Activated effector memory CD4-positive, alpha-beta T cell treated with anti-CD3 and anti-CD28 coated beads, Interleukin-2, amount 50 U/mL, for 16 hours (primary cell): Measurements from ENCODE around the gene CLN6.
"Not testable (repeated sequence)": the region's sequence is repeated elsewhere in the genome, so short reads cannot be mapped to it uniquely, and the experiment has no call there.

Experiments used
- DNase-seq: peaks from one replicate; pipeline ENCODE4 v3.0.0-alpha.2; 2020

Gene CLN6

DNA sequence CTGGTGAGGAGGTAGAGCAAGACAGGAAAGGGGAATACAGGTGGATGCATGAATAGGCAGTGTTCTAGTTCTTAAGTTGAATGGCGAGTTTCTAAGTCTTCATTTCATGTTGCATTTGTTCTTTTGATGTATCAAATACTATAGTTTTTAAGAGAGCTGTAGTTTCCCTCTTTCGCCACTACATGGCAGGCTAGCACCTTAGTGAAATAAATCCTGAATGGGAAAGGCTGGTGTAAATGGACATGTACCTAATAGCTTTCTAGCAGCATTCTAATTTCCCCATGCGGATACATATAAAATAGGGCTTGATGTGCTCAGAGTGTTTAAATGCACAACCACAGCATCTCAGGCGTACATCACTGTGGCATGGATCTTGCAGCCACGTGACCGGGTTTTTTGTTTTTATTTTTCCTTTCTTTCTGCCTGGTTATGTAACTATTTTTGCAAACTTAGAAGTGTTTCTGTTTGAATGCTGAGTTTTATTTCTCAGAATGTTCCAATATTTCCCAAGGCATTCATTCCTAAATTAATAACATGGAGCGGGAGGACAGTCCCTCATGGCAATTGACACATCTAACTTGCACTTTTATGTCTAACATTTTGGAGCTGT is 23.5 kb upstream of the CLN6 start:
- no peak for DNase-seq

DNA sequence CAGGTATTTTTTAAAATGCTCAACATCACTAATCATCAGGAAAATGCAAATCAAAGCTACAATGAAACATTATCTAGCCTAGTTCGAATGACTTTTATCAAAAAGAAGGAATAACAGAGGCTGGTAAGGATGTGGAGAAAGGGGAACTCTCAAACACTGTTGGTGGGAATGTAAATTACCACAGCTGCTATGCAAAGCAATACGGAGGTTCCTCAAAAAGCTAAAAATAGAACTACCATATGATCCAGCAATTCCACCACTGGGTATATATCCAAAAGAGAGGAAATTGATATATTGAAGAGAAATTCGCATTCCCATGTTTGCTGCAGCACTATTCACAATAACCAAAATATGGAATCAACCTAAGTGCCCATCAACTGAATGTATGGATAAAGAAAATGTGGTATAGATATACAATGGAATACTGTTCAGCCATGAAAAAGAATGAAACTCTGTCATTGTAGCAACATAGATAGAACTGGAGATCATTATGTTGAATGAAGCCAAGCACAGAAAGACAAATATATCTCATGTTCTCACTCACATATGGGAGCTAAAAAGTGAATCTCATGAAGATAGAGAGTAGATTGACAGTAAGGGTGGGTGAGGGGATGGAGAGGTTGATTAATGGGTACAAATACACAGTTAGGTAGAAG is 19.7 kb upstream of the CLN6 start:
- no peak for DNase-seq

DNA sequence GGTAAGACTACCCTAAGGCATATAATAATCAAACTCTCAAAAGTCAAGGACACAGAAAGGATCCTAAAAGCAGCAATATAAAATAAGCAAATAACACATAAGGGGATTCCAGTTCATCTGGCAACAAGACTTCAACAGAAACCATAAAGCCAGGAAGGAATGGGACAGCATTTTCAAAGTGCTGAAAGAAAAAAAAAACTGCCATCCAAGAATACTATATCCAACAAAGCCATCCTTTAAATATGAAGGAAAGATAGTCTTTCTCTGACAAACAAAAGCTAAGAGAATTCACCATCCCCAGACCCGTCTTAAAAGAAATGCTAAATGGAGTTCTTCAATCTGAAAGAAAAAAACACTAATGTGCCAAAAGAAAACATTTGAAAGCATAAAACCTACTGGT is 14.7 kb upstream of the CLN6 start:
- no peak for DNase-seq

DNA sequence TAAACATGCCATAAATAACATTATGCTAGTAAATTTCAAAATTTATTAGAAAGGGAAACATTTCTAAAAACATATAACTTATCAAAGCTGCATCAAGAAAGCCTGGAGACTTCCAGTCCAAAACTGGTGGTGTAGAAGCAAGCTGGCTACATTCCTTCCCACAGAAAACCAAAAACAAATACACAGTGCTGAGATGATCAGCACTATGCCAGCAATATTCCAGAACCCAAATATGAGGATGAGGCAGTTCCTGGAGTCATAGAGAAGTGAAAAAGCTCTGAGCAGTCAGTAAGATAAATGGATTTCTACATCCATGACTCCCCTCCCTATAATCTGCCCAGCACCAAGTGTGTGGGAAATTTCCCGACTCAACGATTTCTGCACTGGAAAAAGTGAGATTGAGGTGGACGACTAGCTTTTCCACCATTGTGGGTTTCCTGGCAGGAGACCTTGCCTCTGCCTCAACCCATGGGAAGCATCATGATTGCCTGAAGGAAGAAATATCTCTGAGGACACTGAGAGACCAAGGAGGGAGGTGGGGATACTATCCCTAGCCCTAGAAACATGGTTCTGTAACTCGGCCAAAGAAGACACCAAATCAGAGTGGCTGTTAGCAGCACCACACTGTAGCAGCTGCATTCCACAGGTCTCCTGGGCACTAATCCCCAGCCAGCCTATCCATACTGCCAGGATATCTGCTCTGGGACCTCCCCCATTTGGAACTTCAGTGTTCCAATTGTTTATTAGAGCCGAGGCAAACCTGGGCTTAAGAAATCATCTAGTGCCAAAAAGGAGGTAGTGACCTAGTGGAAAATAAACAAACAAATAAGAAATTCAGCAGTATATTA is 11.8 kb upstream of the CLN6 start:
- DNase-seq: no peak

DNA sequence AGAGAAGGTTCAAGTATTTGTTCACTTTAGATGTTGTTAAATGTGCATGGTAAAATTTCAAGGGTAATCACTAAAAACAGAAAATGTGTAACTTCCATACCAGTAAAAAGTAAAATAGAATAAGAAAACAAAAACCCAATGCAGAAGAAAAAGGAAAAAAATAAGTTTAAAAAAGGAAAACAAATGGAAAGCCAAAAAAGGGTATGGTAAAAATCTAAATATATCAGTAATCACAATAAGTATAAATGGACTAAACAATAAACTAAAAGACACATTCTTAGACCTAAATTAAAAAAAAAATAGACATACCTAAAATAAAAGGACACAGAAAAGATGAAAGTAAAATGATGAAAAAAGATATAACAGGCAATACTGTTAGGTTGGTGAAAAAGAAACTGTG is 9.5 kb upstream of the CLN6 start:
- DNase-seq: no peak

DNA sequence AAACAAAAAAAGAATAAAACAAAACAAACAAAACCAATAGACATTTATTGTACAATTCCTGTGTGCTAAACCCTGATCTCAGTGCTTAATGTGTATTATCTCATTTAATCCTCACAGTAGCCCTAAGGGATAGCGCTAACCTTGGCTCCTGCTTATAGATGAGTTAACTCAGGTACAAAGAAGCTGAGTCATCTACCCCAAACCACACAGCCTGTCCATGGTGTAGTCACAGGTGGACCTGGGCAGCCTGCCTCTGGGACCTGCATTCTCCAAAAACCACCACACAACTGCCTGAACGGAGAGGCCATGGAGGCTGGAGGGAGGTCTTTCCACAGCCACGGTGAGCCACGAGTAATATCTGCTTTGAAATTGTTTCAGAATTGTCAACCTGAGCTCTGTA is 5.5 kb upstream of the CLN6 start:
- DNase-seq: no peak

DNA sequence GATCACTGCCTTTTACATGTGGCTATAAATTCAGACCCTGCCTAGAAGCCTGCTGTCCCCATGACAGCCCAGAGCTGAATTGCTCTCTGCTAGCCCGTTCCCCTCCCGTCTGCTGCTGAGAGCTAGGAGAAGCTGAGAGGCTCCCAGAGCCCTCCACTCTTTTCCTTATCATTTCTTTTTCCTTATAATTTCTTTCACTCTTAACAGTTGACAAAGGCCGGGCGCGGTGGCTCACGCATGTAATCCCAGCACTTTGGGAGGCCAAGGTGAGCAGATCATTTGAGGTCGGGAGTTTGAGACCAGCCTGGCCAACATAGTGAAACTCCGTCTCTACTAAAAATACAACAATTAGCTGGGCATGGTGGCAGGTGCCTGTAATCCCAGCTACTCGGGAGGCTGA is 5.0 kb upstream of the CLN6 start:
- DNase-seq: not testable (repeated sequence)

DNA sequence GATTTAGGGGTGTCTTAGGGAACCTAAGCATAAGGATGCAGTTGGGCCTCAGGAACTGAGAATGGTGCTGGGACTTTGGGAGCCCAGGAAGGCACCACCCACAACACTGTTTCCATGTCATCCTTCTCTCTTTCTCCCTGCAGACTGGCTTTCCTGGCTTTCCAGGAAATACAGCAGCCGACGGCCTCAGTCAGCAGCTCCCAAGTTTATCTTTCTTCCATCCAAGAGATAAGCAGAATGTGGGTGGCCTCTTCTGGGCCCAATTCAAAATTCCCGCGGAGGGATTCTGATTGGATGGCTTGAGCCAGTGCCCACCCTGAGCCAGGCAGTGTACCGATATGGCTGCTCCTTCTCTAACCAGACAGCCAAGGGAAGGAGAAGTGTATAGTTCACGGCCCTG is 4.5 kb upstream of the CLN6 start:
- DNase-seq: no peak

DNA sequence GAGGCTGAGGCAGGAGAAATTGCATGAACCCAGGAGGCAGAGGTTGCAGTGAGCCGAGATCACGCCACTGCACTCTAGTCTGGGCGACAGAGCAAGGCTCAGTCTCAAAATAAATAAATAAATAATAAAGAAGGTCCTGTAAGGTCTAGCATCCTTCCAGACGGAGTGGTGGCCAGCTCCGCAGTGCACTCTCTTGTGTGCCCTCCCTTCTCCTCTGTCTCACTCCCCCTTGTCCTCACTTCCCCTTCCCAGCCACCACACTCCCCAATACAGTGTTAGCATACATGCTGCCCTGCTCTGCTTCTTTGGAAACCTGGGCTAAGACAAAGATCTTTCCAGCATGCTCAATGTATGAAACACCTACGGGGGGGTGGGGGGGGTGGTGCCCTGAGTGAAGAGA is 3.4 kb upstream of the CLN6 start:
- no peak for DNase-seq

DNA sequence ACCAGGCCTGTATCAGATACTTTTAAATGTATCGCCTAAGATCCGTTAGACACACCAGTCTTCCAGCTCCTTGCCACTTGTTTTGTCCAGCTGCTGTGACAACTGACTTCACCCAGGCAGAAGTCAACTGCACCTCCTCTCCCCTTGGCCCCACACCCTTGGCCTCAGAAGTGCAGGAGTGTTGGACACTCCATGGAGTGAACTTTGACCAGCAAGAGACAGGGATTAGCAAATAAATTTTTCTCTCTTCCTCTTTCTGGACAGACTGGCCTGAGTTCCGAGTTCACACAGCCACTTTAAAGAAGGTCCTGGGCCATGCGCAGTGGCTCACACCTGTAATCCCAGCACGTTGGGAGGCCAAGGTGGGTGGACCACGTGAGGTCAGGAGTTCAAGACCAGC is 2.9 kb upstream of the CLN6 start:
- DNase-seq: no peak

DNA sequence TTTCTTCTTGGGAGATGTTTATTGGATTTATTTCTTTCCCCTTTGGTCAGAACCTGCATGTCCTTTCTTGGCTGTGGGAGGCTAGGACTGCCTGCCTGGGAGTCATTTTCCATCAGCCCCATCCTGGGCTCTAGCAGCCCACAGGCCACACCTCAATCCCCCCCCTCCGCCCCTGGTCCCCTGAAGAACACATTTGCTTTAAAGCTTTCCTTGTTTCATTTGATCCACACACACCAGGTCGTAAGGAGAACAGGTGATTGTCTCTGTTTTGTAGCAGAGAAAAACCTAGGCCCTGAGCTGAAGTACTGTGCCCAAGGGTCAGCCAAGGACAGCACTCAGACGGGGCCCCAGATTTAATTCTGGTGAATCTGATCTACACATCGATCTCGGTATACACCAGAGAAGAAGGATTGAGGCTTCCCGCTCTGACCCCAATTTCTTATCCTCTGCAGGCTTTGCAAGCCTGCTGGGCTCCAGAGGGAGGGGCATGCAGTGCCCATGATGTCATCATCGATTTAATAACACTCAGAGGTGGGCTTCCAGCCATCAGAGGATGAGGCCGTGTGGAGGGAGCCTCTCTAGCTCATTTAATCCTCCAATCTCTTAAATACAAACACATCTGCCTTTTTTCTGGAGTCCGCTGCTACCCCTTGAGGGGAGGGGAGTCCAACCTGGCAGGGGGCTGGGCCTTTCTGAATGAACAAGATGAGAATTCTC is 1.7 kb upstream of the CLN6 start:
- no peak for DNase-seq

DNA sequence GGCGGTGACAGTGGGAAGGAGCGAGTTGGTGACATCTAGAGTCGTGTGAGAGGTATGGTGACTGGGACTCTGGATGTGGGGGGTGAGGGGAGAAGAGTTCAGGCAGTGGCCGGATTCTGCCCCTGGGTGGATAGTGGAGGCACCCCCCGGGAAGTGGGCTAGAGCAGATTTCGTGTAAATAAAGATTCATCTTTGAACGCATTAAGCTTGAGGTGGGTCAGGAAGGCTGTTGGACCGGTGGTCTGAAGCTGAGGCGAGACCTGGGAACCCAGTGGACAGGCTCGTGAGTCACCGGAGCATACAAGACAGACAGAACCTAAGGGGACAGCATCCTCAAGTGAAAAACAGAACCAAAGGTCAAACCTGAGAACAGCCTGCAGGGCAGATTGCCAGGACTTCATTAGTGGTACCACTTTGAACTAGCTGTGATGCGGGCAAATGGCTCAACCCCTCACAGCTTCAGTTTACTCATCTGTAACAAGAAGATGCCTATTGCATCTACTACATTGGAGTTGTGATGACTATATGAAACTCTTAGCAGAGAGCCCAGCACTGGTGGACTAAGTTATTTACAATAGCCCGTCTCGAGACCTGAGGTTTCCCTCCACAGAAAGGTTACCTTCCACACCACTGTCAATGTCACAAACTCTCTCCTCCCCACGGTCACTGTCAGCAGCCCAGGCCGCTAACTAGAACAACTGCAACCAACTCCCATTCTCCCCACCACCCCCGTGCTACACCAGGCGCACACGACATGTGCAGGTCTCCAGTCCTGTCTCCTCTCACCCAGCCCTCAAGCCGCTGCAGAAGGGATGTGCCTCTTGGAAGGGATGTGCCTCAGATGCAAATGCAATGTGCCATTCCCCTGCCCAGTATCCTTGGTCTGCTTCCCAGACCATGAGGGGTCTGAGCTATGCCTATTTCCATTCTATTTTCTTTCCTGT is 901 bp upstream of the CLN6 start:
- peak; percentile 31 for DNase-seq

DNA sequence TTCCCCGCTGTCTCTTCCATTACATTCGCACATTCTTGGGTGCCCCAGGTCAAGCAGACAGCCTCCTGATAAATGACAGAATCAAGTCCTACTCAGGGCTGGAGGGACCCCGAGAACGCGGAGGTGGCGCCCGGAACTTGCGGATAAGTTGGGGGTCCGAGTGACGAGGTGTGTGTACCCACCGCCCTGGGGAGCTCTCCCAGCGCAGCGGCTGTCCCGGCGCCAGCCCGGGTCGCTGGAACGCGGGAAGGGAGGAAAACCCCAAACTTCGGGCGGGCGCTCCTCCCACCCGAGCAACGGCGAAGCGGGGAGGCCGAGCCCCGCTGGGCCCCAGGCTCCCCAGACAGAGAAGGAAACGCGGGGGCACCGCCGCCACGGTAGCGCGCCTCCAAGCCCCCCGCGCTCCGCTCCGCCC is 550 bp downstream of the CLN6 start:
- DNase-seq: no peak

DNA sequence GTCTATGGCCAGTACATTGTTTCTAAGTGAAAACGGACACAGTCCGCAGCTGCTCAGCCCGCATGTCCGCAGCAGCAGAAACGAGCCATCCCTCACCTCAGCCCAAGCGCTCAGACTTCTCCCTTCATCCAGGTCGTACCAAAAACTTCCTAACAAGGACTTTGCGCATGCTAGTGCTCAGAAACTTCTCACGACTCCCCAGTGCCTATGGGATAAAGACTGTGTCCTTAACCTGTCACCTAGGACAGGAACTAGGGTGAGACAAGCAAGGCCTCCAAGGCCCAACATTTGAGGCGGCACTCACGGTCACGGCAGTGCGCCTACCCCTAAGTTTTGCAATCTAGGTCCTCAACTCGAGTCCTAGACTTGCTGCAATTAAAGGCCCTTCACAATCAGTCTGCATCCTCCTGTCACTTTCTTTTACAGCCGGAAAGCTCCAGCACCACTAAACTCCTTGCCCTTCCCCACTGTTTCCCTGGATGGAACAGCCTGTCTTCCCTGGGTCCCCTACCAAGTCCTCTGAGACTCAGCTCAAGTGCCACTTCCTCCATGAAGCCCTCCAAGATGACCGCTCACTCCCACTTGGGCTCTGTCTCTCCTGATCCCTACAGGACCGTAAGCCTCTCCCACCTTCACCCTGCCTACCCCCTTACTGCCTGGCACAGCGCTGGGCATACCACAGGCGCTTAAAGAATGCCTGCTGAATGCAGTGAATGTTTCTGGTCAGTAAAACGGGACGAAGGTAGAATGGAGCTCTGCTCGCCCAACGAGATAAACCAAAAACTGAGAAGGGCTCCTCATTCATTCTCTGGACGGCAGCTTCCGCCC is 1.2 kb downstream of the CLN6 start:
- DNase-seq: peak; percentile 62

DNA sequence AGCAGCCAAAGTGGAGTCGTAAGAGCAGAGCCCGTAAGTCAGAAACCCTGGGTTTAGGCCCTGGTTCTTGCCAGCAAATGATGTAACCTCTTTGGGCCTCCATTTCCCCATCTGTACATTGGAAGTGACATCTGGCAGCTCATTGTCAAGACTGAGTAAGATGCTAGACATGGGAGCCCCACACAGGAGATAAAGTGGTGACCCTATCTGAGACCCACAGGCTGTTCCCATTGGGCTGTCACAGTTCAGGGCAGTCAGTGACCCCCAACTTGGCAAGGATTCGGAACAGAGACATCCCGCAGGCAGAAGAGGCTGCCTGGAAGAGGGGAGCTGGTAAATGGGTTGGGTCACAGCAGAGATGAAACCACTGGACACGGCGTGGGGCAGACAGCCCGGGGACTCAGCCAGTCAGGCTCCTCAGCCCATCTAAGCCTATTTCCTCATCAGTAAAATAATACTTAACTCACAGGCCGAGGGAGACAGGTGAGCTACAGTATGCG is 1.8 kb downstream of the CLN6 start:
- DNase-seq: peak; percentile 55

DNA sequence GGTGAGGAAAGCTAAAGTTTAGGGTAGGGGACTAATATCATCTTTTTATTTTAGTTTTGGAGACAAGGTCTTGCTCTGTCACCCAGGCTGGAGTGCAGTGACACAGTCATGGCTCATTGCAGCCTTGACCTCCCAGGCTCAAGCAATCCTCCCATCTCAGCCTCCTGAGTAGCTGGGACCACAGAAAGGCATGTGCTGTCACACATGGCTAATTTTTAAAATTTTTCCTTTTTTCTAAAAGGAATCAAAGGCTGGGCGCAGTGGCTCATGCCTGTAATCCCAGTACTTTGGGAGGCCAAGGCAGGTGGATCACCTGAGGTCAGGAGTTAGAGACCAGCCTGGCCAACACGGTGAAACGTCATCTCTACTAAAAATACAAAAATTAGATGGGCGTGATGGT is 4.1 kb downstream of the CLN6 start:
- DNase-seq: not testable (repeated sequence)

DNA sequence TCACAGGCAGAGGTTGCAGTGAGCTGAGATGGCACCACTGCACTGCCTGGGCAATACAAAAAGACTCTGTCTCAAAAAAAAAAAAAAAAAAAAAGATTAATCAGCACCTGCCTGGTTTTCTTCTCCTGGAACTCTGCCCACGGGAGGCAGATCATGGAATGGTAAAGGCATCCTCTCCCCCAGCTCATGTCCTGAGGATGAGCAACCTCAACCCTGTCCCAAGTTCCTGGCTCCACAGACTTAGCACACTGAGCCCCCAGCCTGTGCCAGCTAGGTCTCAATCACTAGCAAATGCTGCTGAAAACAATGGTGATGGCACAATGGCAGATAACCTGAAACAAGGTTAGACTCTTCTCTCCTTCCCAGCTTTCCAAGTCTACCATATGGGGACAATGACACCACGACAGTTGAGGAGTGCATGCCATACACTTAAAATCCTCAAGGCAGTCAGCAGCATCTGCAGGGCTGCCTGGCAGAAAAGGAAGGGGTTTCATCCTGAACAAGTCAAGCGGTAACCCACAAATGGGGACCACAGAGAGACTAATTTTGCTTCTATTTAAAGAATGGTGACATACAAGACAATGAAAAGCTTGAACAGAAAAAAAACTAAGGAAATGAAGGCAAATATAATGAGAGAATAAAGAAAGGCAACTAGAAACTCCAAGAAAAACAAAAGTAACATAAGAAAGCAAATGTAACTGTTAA is 4.8 kb downstream of the CLN6 start:
- DNase-seq: no peak

DNA sequence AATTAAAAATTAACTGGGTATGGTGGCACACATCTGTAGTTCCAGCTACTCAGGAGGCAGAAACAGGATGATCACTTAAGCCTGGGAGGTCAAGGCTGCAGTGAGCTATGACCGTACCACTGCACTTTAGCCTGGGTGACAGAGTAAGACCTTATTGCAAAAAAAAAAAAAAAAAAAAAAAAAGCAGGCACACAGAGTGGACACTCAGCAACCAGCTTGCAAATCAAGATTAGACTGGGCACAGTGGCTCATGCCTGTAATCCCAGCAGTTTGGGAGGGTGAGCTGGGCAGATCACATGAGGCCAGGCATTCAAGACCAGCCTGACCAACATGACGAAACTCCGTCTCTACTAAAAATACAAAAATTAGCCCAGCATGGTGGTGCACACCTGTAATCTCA is 5.4 kb downstream of the CLN6 start:
- DNase-seq: no peak

DNA sequence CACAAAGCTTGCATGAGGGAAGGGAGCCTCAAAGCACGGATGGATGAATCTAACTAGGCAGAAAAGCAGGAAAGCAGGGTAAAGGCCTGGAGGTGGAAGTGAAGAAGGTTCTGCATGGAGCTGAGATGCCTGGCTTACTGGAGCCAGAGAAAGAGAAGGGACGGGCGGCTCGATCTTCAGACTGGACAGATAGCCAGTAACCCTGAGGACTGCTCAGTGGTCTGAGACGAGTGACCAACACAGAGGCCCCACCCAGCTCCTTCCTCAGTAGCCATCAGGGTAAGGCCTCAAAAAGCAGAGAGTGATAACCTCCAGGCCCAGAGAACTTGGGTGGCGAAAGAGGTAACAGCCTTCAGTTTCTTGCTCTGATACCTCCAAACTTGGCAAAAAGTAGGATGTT is 6.4 kb downstream of the CLN6 start:
- no peak for DNase-seq

DNA sequence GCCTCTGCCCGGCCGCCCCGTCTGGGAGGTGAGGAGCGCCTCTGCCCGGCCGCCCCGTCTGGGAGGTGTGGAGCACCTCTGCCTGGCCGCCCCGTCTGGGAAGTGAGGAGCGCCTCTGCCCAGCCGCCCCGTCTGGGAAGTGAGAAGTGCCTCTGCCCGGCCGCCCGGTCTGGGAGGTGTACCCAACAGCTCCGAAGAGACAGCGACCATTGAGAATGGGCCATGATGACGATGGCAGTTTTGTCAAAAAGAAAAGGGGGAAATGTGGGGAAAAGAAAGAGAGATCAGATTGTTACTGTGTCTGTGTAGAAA is 7.1 kb downstream of the CLN6 start:
- DNase-seq: not testable (repeated sequence)
